ENCODE measurements around the gene SLC2A13.
A peak's percentile ranks its signal among the peaks of the same experiment; 100 is the strongest.

Gene SLC2A13

GRCh38 chr12:39993268-39993667, 112.6 kb downstream of the SLC2A13 start:
- no peak overlapping the region for H3K27ac ChIP-seq
- H4K20me1 ChIP-seq = no peaks in the 10 kb centered on the region

GRCh38 chr12:39990122-39991101, 115.5 kb downstream of the SLC2A13 start:
- Histone ChIP-seq H3K9ac (no peak overlapping the region), H3K9me3 (replicated peaks in 1 of 11) (peaks cover 0 to 3% (median 0%) of the 10 kb centered on the region in 11 experiments; a peak in 6 of 22 replicates), H3K27me3 (no peaks in the 10 kb centered on the region), H3K27ac (no peak overlapping the region), H3K4me2 (no peak overlapping the region), H3K36me3 (no peaks in the 10 kb centered on the region), H3K4me3 (no peak overlapping the region), H3K4me1 (peaks cover 0 to 3% (median 0%) of the 10 kb centered on the region in 10 experiments; a peak in 1 of 20 replicates), H4K20me1 (no peaks in the 10 kb centered on the region)
- TF ChIP-seq Cebpa-rat (IDR thresholded peaks at IDR 0.05) = no peak

More at GRCh38 chr12:39993268-39993667, 112.6 kb downstream of the SLC2A13 start:
- Histone ChIP-seq H3K9me3 (replicated peaks in 1 of 11) (peaks cover 12 to 26% (median 19%) of the 10 kb centered on the region in 11 experiments), H3K9ac (no peak overlapping the region), H3K4me2 (no peak overlapping the region), H3K4me3 (no peak overlapping the region), H3K4me1 (peaks cover 0 to 3% (median 0%) of the 10 kb centered on the region in 10 experiments; a peak in 1 of 20 replicates), H3K36me3 (no peaks in the 10 kb centered on the region), H3K27me3 (no peaks in the 10 kb centered on the region)
- no peak for TF ChIP-seq Cebpa-rat (IDR thresholded peaks at IDR 0.05)

DNA sequence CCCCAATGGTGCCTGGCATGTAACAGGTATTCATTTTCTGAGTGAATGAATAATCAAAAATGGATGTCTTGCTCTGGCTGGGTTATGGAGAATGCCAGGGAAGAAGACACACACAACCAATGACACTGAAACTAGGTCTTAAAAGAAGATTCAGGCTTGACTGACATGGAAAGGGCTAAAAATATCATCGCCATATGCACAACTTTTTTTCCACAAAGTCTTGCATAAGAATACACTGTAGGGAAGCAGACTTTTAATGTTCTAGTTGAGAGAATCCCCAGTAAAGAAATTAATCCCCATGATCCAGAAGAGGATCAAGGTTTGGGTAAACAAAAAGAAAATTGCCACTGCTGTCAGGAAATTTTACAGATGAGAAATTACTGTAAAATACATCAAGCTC, 116.4 kb downstream of the SLC2A13 start:
- no peaks in the 10 kb centered on the region for H4K20me1 ChIP-seq
- no peak overlapping the region for H3K4me3 ChIP-seq
- no peaks in the 10 kb centered on the region for H3K36me3 ChIP-seq
- no peaks in the 10 kb centered on the region for H3K9me3 ChIP-seq (replicated peaks in 1 of 11)
- no peak overlapping the region for H3K27ac ChIP-seq
- no peaks in the 10 kb centered on the region for H3K27me3 ChIP-seq
- peaks cover 0 to 3% (median 0%) of the 10 kb centered on the region in 10 experiments; a peak in 1 of 20 replicates for H3K4me1 ChIP-seq
- TF ChIP-seq Cebpa-rat (IDR thresholded peaks at IDR 0.05) = no peak
- H3K9ac ChIP-seq = no peak overlapping the region
- H3K4me2 ChIP-seq = no peak overlapping the region

GRCh38 chr12:39988574-39988973, 117.3 kb downstream of the SLC2A13 start:
- no peaks in the 10 kb centered on the region for H3K9me3 ChIP-seq (replicated peaks in 1 of 11)
- no peak overlapping the region for H3K27ac ChIP-seq
- H3K36me3 ChIP-seq = no peaks in the 10 kb centered on the region
- H4K20me1 ChIP-seq = no peaks in the 10 kb centered on the region
- H3K4me2 ChIP-seq = peak overlapping the region in 1 of 11 experiments; percentile 9; a peak in 2 of 22 replicates
- no peak overlapping the region for H3K4me3 ChIP-seq
- H3K27me3 ChIP-seq = no peaks in the 10 kb centered on the region
- no peak for TF ChIP-seq Cebpa-rat (IDR thresholded peaks at IDR 0.05)
- H3K4me1 ChIP-seq = peaks cover 0 to 3% (median 0%) of the 10 kb centered on the region in 10 experiments; a peak in 1 of 20 replicates
- no peak overlapping the region for H3K9ac ChIP-seq

GRCh38 chr12:39986674-39987073, 119.2 kb downstream of the SLC2A13 start:
- no peak overlapping the region for H3K9ac ChIP-seq
- no peak for TF ChIP-seq Cebpa-rat (IDR thresholded peaks at IDR 0.05)
- no peak overlapping the region for H3K27ac ChIP-seq
- no peaks in the 10 kb centered on the region for H3K9me3 ChIP-seq (replicated peaks in 1 of 11)
- H4K20me1 ChIP-seq = no peaks in the 10 kb centered on the region
- no peaks in the 10 kb centered on the region for H3K27me3 ChIP-seq
- H3K36me3 ChIP-seq = no peaks in the 10 kb centered on the region
- peaks cover 0 to 3% (median 0%) of the 10 kb centered on the region in 10 experiments; a peak in 1 of 20 replicates for H3K4me1 ChIP-seq
- H3K4me3 ChIP-seq = no peak overlapping the region
- no peak overlapping the region for H3K4me2 ChIP-seq

DNA sequence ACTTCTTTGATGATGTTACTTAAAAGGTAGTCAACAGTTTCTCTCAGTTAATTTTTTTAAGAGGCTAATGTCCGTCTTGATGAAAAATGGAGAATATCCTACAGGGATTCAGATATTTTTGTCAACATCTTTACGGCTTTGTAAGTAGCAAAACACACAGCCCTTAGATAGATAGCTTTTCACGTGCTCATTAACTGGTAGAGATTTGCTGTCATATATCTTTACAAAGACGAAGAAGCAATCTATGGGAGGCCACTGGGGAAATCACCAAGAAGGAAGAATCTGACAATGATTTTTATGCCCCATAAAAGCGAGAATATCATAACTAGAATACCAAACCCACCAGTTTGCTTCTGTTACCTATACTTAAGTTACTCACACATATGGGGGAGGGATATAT, 121.2 kb downstream of the SLC2A13 start:
- TF ChIP-seq Cebpa-rat (IDR thresholded peaks at IDR 0.05) = no peak
- H3K4me3 ChIP-seq = no peak overlapping the region
- H3K4me2 ChIP-seq = no peak overlapping the region
- H4K20me1 ChIP-seq = no peaks in the 10 kb centered on the region
- H3K27me3 ChIP-seq = no peaks in the 10 kb centered on the region
- H3K9ac ChIP-seq = no peak overlapping the region
- no peaks in the 10 kb centered on the region for H3K9me3 ChIP-seq (replicated peaks in 1 of 11)
- H3K4me1 ChIP-seq = peaks cover 0 to 3% (median 0%) of the 10 kb centered on the region in 10 experiments; a peak in 1 of 20 replicates
- no peaks in the 10 kb centered on the region for H3K36me3 ChIP-seq
- no peak overlapping the region for H3K27ac ChIP-seq

- Histone ChIP-seq H3K4me1 (peaks cover 0 to 6% (median 4%) of the 10 kb centered on the region in 10 experiments; a peak in 9 of 20 replicates), H3K36me3 (no peaks in the 10 kb centered on the region), H3K27me3 (no peaks in the 10 kb centered on the region), H3K9ac (no peak overlapping the region), H3K4me2 (no peak overlapping the region), H3K27ac (no peak overlapping the region), H4K20me1 (no peaks in the 10 kb centered on the region), H3K4me3 (no peak overlapping the region), H3K9me3 (replicated peaks in 1 of 11) (peaks cover 0 to 10% (median 0%) of the 10 kb centered on the region in 11 experiments; a peak in 2 of 22 replicates)
- no peak for TF ChIP-seq Cebpa-rat (IDR thresholded peaks at IDR 0.05)
Measured at GRCh38 chr12:39975374-39975918, 130.4 kb downstream of the SLC2A13 start.

- H3K4me2 ChIP-seq = peak overlapping the region in 6 of 11 experiments; percentile 10 to 36 (median 34); a peak in 3 of 22 replicates
- H3K27ac ChIP-seq = no peak overlapping the region
- peak in 7 of 11 experiments; percentile 26 to 69 (median 46); a peak in 8 of 22 replicates for TF ChIP-seq Cebpa-rat (IDR thresholded peaks at IDR 0.05)
- no peaks in the 10 kb centered on the region for H4K20me1 ChIP-seq
- no peak overlapping the region for H3K9ac ChIP-seq
- H3K27me3 ChIP-seq = no peaks in the 10 kb centered on the region
- peaks cover 0 to 6% (median 4%) of the 10 kb centered on the region in 10 experiments; a peak in 9 of 20 replicates for H3K4me1 ChIP-seq
- peaks cover 0 to 8% (median 0%) of the 10 kb centered on the region in 11 experiments; a peak in 3 of 22 replicates for H3K9me3 ChIP-seq (replicated peaks in 1 of 11)
- no peaks in the 10 kb centered on the region for H3K36me3 ChIP-seq
- H3K4me3 ChIP-seq = no peak overlapping the region
Measured at GRCh38 chr12:39972119-39972518, 133.8 kb downstream of the SLC2A13 start.

GRCh38 chr12:39971348-39971747, 134.5 kb downstream of the SLC2A13 start:
- no peak for TF ChIP-seq Cebpa-rat (IDR thresholded peaks at IDR 0.05)
- H3K27me3 ChIP-seq = no peaks in the 10 kb centered on the region
- no peak overlapping the region for H3K27ac ChIP-seq
- no peak overlapping the region for H3K4me2 ChIP-seq
- no peak overlapping the region for H3K4me3 ChIP-seq
- H3K4me1 ChIP-seq = peaks cover 0 to 6% (median 4%) of the 10 kb centered on the region in 10 experiments; a peak in 9 of 20 replicates
- no peak overlapping the region for H3K9ac ChIP-seq
- H3K9me3 ChIP-seq (replicated peaks in 1 of 11) = peaks cover 0 to 8% (median 0%) of the 10 kb centered on the region in 11 experiments; a peak in 3 of 22 replicates
- no peaks in the 10 kb centered on the region for H3K36me3 ChIP-seq
- H4K20me1 ChIP-seq = no peaks in the 10 kb centered on the region
